GM23248 (cell line): Measurements from ENCODE around the gene PPY. TPM values are rescaled to one million over a fixed set of nuclear protein-coding genes. Genes with fewer than 3 reads are reported as not detected.
"Not testable (repeated sequence)": the region's sequence is repeated elsewhere in the genome, so short reads cannot be mapped to it uniquely, and the experiment has no call there.

Experiments
- DNase-seq: peaks from one replicate; pipeline ENCODE4 v3.0.0-alpha.2; 2015
- H2AFZ ChIP-seq: fragments of 200-600 bp; sonication (generic); 2 replicates; pipeline ENCODE4 v1.6.1; 2016; ENCODE audit warnings: antibody characterized with exemption
- H3F3A ChIP-seq: fragments of 200-600 bp; sonication (generic); 2 replicates; pipeline ENCODE4 v1.6.1; 2016; ENCODE audit warnings: mild to moderate bottlenecking, antibody characterized with exemption, mixed run types; ENCODE audit not compliant: insufficient read depth
- H3K27ac ChIP-seq: fragments of 200-600 bp; sonication (generic); 2 replicates; pipeline ENCODE4 v1.5.1; 2016; ENCODE audit warnings: mild to moderate bottlenecking
- H3K27me3 ChIP-seq: fragments of 200-600 bp; sonication (generic); replicated peaks from 2 replicates; pipeline ENCODE4 v1.6.1; 2016; ENCODE audit warnings: mild to moderate bottlenecking; ENCODE audit not compliant: insufficient read depth
- H3K36me3 ChIP-seq: fragments of 200-600 bp; sonication (generic); 2 replicates; pipeline ENCODE4 v1.6.1; 2016; ENCODE audit warnings: low read depth, mild to moderate bottlenecking
- H3K4me1 ChIP-seq: fragments of 200-600 bp; sonication (generic); 2 replicates; pipeline ENCODE4 v1.6.1; 2016; ENCODE audit warnings: mild to moderate bottlenecking; ENCODE audit not compliant: insufficient read depth
- H3K4me2 ChIP-seq: fragments of 200-600 bp; sonication (generic); one replicate; pipeline ENCODE4 v1.6.1; 2016; ENCODE audit warnings: mild to moderate bottlenecking; ENCODE audit not compliant: unreplicated experiment
- H3K4me3 ChIP-seq: fragments of 200-600 bp; sonication (generic); 2 replicates; pipeline ENCODE4 v1.5.1; 2016; ENCODE audit warnings: mild to moderate bottlenecking
- H3K79me2 ChIP-seq: fragments of 200-600 bp; sonication (generic); 2 replicates; pipeline ENCODE4 v1.6.1; 2016; ENCODE audit warnings: mild to moderate bottlenecking; ENCODE audit not compliant: insufficient read depth
- H3K9ac ChIP-seq: fragments of 200-600 bp; sonication (generic); 2 replicates; pipeline ENCODE4 v1.6.1; 2016; ENCODE audit warnings: mild to moderate bottlenecking
- H3K9me2 ChIP-seq: fragments of 200-600 bp; sonication (generic); 2 replicates; pipeline ENCODE4 v1.6.1; 2016; ENCODE audit warnings: mixed run types, mild to moderate bottlenecking, moderate library complexity; ENCODE audit not compliant: insufficient read depth
- H3K9me3 ChIP-seq: fragments of 200-600 bp; sonication (generic); one replicate; pipeline ENCODE4 v1.6.1; 2017; ENCODE audit warnings: low read depth
- H4K20me1 ChIP-seq: fragments of 200-600 bp; sonication (generic); 2 replicates; pipeline ENCODE4 v1.6.0; 2016; ENCODE audit not compliant: insufficient read depth
- EZH2 ChIP-seq: fragments of 200-600 bp; sonication (generic); IDR thresholded peaks from 2 replicates; pipeline ENCODE4 v1.6.1; 2018; ENCODE audit warnings: antibody characterized with exemption, mild to moderate bottlenecking; ENCODE audit not compliant: insufficient read depth, poor library complexity, severe bottlenecking
- EZH2phosphoT487 ChIP-seq: fragments of 200-600 bp; sonication (generic); IDR thresholded peaks from 2 replicates; pipeline ENCODE4 v1.6.1; 2018; ENCODE audit warnings: antibody characterized with exemption, moderate library complexity, mild to moderate bottlenecking, low read depth; ENCODE audit not compliant: insufficient read depth
- WGBS, 2 experiments: methylation state at CpG; one replicate each; pipeline ENCODE4 v1.1.6; 2015 to 2017; ENCODE audit warnings: low lambda C conversion rate in 2 of 2, low coverage in 1 of 2; ENCODE audit errors: missing lambda C conversion rate in 2 of 2; 5-methylcytosine and 5-hydroxymethylcytosine counted together
- in situ Hi-C: fragments of 300-500 bp; cut with MboI; formaldehyde crosslinking; loops from 2 replicates; pipeline ENCODE4 v1.15.0; 2020
- polyA plus RNA-seq: library from polyadenylated mRNA; unstranded; fragments of >200 nt; fragmentation: Nextera tagmentation; extraction: Ambion mirVana; gene quantifications from 2 replicates; pipeline ENCODE4 v1.2.1, GENCODE V29; 2016
- total RNA-seq: library from RNA; depleted of rRNA; stranded (reverse); fragments of >200 nt; shearing (Covaris generic); gene quantifications from 2 replicates; pipeline ENCODE4 v1.2.3, GENCODE V29; 2014

PPY gene
- total and polyA plus RNA-seq, 2 experiments from 2014 or later: not detected

DNA sequence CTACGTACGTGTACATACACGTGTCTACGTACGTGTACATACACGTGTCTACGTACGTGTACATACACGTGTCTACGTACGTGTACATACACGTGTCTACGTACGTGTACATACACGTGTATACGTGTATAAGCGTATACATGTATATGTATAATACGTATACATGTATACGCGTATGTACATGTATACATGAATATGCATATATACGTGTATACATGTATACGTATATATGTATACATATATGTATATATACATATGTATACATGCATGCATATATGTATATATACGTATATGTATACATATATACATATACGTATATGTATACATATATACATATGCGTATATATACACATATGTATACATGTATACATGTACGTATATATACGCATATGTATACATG is 33.6 kb upstream of the PPY start:
- no peak for DNase-seq
- in situ Hi-C loops: no loop called here
- 73 to 81% methylated on average over 12 to 22 of the region's 27 CpGs for WGBS, 2 experiments

DNA sequence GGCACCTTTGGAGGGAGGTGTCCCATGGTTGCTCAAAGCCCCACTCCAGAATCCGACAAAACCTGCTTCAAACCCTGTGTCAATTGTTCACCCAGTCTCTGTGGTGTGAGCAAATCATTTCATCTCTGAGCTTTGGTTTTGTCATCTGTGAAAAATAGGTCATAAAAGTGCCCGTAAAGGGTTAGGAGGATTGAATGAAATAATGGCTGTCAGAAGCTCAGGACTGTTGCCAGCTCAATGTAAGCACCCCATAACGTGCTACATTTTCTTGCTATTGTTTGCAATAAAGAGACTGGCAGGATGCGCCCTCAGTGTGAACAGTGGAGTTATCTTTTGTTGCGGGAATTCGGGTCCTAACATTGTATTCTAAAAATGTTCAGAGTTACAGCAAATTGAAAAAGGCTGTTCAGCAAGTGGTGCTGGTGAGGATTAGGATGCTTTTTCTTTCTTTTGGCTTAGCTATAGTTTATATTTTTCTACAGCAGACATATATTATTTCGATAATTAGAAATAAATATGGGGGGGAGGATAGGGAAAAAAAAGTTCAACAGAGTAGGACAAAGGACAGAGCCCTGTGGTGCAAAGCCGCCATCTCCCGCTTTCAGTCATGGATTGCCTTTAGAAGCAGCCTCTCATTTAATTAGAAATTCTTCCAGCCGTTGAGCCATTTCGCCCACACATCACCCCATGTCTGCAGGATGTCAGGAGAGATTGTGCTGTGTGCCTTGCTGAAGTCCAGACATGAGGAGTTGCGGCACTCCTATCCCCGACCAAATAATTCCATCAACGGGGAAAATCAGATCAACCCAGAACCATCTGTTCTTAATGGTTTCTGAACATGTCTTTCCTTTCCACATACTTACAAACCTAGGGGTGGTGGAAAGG is 32.3 kb upstream of the PPY start:
- Histone ChIP-seq H3K9ac (no peak overlapping the region), H2AFZ (no peak overlapping the region), H3K4me2 (no peak overlapping the region), H3K9me3 (no peaks in the 10 kb centered on the region), H3K27ac (no peak overlapping the region), H3K27me3 (peaks cover 34% of the 10 kb centered on the region), H4K20me1 (no peaks in the 10 kb centered on the region), H3K79me2 (no peaks in the 10 kb centered on the region), H3K36me3 (no peaks in the 10 kb centered on the region), H3K4me1 (no peaks in the 10 kb centered on the region), H3K9me2 (no peaks in the 10 kb centered on the region), H3K4me3 (no peak overlapping the region), H3F3A (no peaks in the 10 kb centered on the region; the same call in 1 of the 2 replicates)
- in situ Hi-C loops: no loop called here
- WGBS, 2 experiments: 8% methylated on average over 14 of the region's 14 CpGs
- no peak for TF ChIP-seq EZH2phosphoT487
- peak; percentile 80 for TF ChIP-seq EZH2
- peak; percentile 19 for DNase-seq

More for the DNA sequence above, 33.6 kb upstream of the PPY start:
- no peak overlapping the region for H3K4me2 ChIP-seq
- H3K27ac ChIP-seq: no peak overlapping the region
- H3K9ac ChIP-seq: no peak overlapping the region
- H3K36me3 ChIP-seq: no peaks in the 10 kb centered on the region
- H3K9me2 ChIP-seq: no peaks in the 10 kb centered on the region
- H4K20me1 ChIP-seq: no peaks in the 10 kb centered on the region
- no peak overlapping the region for H2AFZ ChIP-seq
- H3K9me3 ChIP-seq: no peaks in the 10 kb centered on the region
- no peaks in the 10 kb centered on the region; the same call in 1 of the 2 replicates for H3F3A ChIP-seq
- TF ChIP-seq EZH2: no peak
- no peak for TF ChIP-seq EZH2phosphoT487
- H3K4me1 ChIP-seq: no peaks in the 10 kb centered on the region
- H3K27me3 ChIP-seq: peaks cover 34% of the 10 kb centered on the region
- no peaks in the 10 kb centered on the region for H3K79me2 ChIP-seq
- no peak overlapping the region for H3K4me3 ChIP-seq

DNA sequence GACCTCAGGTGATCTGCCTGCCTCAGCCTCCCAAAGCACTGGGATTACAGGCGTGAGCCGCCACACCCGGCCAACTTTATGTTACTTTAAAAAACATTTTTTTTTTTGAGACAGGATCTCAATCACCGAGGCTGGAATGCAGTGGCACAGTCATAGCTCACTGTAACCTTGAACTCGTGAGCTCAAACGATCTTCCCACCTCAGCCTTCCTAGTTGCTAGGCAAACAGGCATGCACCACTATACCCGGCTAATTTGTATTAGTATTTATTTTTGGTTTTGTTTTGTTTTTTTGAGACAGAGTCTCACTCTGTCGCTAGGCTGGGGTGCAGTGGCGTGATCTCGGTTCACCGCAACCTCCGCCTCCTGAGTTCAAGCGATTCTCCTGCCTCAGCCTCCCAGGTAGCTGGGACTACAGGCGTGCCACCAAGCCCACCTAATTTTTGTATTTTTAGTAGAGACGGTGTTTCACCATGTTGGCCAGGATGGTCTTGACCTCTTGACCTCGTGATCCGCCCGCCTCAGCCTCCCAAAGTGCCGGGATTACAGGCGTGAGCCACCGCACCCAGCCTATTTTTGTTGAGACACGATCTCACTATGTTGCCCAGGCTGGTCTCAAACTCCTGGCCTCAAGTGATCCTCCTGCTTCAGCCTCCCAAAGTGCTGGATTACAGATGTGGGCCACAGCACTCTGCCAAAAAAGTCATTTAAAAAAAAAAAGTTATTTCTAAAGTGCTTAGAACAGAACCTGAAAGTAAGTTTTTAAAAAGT is 30.4 kb upstream of the PPY start:
- 79 to 81% methylated on average over 22 of the region's 22 CpGs for WGBS, 2 experiments
- H3K4me1 ChIP-seq, H3K9me2 ChIP-seq, DNase-seq, H4K20me1 ChIP-seq, H3K79me2 ChIP-seq, H3K4me2 ChIP-seq, H3K9me3 ChIP-seq, H2AFZ ChIP-seq, H3K9ac ChIP-seq, H3K27ac ChIP-seq, H3F3A ChIP-seq, H3K36me3 ChIP-seq, in situ Hi-C loops, H3K4me3 ChIP-seq: not testable (repeated sequence)
- H3K27me3 ChIP-seq: peaks cover 21% of the 10 kb centered on the region

DNA sequence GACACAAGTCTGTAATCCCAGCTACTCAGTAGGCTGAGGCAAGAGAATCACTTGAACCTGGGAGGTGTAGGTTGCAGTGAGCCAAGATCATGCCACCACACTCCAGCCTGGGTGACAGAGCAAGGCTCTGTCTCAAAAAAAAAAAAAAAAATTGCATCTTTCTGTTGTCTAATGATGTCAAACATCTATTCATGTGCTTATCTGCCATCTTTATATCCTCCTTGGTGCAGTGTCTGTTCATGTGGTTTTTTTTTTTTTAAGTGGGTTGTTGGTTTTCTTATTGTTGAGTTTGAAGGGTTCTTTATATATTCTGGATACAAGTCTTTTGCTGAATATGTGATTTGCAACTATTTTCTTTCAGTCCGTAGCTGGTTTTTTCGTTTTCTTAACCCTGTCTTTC is 29.2 kb upstream of the PPY start:
- H3K4me1 ChIP-seq, H2AFZ ChIP-seq, in situ Hi-C loops, H3K4me3 ChIP-seq, H3K27ac ChIP-seq, H3K9me2 ChIP-seq, H3F3A ChIP-seq, H4K20me1 ChIP-seq, H3K4me2 ChIP-seq, DNase-seq, H3K9ac ChIP-seq, H3K36me3 ChIP-seq, H3K79me2 ChIP-seq, H3K9me3 ChIP-seq: not testable (repeated sequence)
- 40 to 44% methylated on average over 2 of the region's 2 CpGs for WGBS, 2 experiments
- H3K27me3 ChIP-seq: peaks cover 18% of the 10 kb centered on the region
